ENCODE data around the gene UBE2L3. TPM values are rescaled to one million over a fixed set of nuclear protein-coding genes. Genes with fewer than 3 reads are reported as not detected.

The UBE2L3 gene
- total RNA-seq, 1 experiment from 2014 or later: 66.6 TPM

- BruUV-seq (replicated peaks): no TSS peak
- Mint-ChIP-seq H3K4me1 (ENCODE audit: low read depth, unreplicated experiment) (peaks cover 3% of the 10 kb centered on the region), H3K36me3 (ENCODE audit: insufficient read depth, unreplicated experiment) (peaks cover 48% of the 10 kb centered on the region), H3K27ac (ENCODE audit: unreplicated experiment) (no peak overlapping the region), H3K9me3 (ENCODE audit: low read depth, unreplicated experiment) (no peaks in the 10 kb centered on the region), H3K27me3 (ENCODE audit: unreplicated experiment) (no peaks in the 10 kb centered on the region), H3K4me3 (ENCODE audit: low read depth, unreplicated experiment) (no peak overlapping the region)
- intact Hi-C loops (cut with micrococcal nuclease; ENCODE audit: unreplicated experiment): no loop called here
- no peak for TF ChIP-seq CTCF (IDR thresholded peaks at IDR 0.05; ENCODE audit: unreplicated experiment)
- CTCF ChIA-PET: no interaction called here
- DNase-seq: no peak
These were observed 94.5 kb downstream of the UBE2L3 start for GRCh38 chr22:21661991-21662390.

GRCh38 chr22:21663738-21664137 is 96.2 kb downstream of the UBE2L3 start:
- H3K4me1 Mint-ChIP-seq (ENCODE audit: low read depth, unreplicated experiment): no peaks in the 10 kb centered on the region
- BruUV-seq (replicated peaks): no TSS peak
- CTCF ChIA-PET: no interaction called here

GRCh38 chr22:21665047-21665851 is 97.7 kb downstream of the UBE2L3 start:
- no TSS peak for BruUV-seq (replicated peaks)
- Mint-ChIP-seq H3K36me3 (ENCODE audit: insufficient read depth, unreplicated experiment) (peaks cover 51% of the 10 kb centered on the region), H3K9me3 (ENCODE audit: low read depth, unreplicated experiment) (no peaks in the 10 kb centered on the region), H3K4me3 (ENCODE audit: low read depth, unreplicated experiment) (peak overlapping the region; percentile 92), H3K4me1 (ENCODE audit: low read depth, unreplicated experiment) (peaks cover 14% of the 10 kb centered on the region), H3K27ac (ENCODE audit: unreplicated experiment) (peak overlapping the region; percentile 94), H3K27me3 (ENCODE audit: unreplicated experiment) (no peaks in the 10 kb centered on the region)
- TF ChIP-seq CTCF (IDR thresholded peaks at IDR 0.05; ENCODE audit: unreplicated experiment): no peak
- DNase-seq: no peak
- intact Hi-C loops (cut with micrococcal nuclease; ENCODE audit: unreplicated experiment): no loop called here
- CTCF ChIA-PET: interaction anchor here (1.2 kb wide), 1 partner anchor 19 kb away, joined by 3 read pairs; no protein-coding TSS in a partner anchor

More at GRCh38 chr22:21663738-21664137, 96.2 kb downstream of the UBE2L3 start:
- no peak for DNase-seq
- H3K27ac Mint-ChIP-seq (ENCODE audit: unreplicated experiment): peak overlapping the region; percentile 6
- H3K36me3 Mint-ChIP-seq (ENCODE audit: insufficient read depth, unreplicated experiment): peaks cover 39% of the 10 kb centered on the region
- no peak for TF ChIP-seq CTCF (IDR thresholded peaks at IDR 0.05; ENCODE audit: unreplicated experiment)
- no peaks in the 10 kb centered on the region for H3K27me3 Mint-ChIP-seq (ENCODE audit: unreplicated experiment)
- H3K4me3 Mint-ChIP-seq (ENCODE audit: low read depth, unreplicated experiment): no peak overlapping the region
- H3K9me3 Mint-ChIP-seq (ENCODE audit: low read depth, unreplicated experiment): no peaks in the 10 kb centered on the region
- intact Hi-C loops (cut with micrococcal nuclease; ENCODE audit: unreplicated experiment): no loop called here

GRCh38 chr22:21666786-21667185 is 99.3 kb downstream of the UBE2L3 start:
- intact Hi-C loops (cut with micrococcal nuclease; ENCODE audit: unreplicated experiment): no loop called here
- H3K4me3 Mint-ChIP-seq (ENCODE audit: low read depth, unreplicated experiment): peak overlapping the region; percentile 92
- BruUV-seq (replicated peaks): no TSS peak
- no peaks in the 10 kb centered on the region for H3K9me3 Mint-ChIP-seq (ENCODE audit: low read depth, unreplicated experiment)
- H3K27ac Mint-ChIP-seq (ENCODE audit: unreplicated experiment): peak overlapping the region; percentile 94
- CTCF ChIA-PET: interaction anchor here (0.7 to 1.2 kb wide), 2 partner anchors 17 to 20 kb away, joined by 3 to 7 read pairs; no protein-coding TSS in a partner anchor
- H3K36me3 Mint-ChIP-seq (ENCODE audit: insufficient read depth, unreplicated experiment): peaks cover 43% of the 10 kb centered on the region
- peaks cover 14% of the 10 kb centered on the region for H3K4me1 Mint-ChIP-seq (ENCODE audit: low read depth, unreplicated experiment)
- no peak for TF ChIP-seq CTCF (IDR thresholded peaks at IDR 0.05; ENCODE audit: unreplicated experiment)
- H3K27me3 Mint-ChIP-seq (ENCODE audit: unreplicated experiment): no peaks in the 10 kb centered on the region
- DNase-seq: no peak
